Mammary epithelial cell (primary cell): ENCODE measurements around the gene FAM177B.

Experiments
- CTCF ChIP-seq, 2 donors: IDR thresholded peaks in 1 of 2; conservative IDR thresholded peaks in 1 of 2; 2 replicates each; pipeline ENCODE4 v1.5.1; 2011 to 2012; ENCODE audit warnings: inconsistent platforms in 2 of 2, low read length in 2 of 2, mild to moderate bottlenecking in 2 of 2, control low read depth in 1 of 2, low read depth in 1 of 2; ENCODE audit not compliant: insufficient read depth in 1 of 2; ENCODE audit errors: extremely low read depth in 1 of 2
- EZH2 ChIP-seq: IDR thresholded peaks from 2 replicates; pipeline ENCODE4 v1.6.1; 2012; ENCODE audit warnings: low read length, inconsistent platforms, borderline replicate concordance

- no peak for TF ChIP-seq CTCF (conservative IDR thresholded peaks at IDR 0.05 in 1 of 2, IDR thresholded peaks at IDR 0.05 in 1 of 2; ENCODE audit: extremely low read depth in 1 of 2, insufficient read depth in 1 of 2, low read depth in 1 of 2, low read length in 2 of 2)
- TF ChIP-seq EZH2, result no peak
Measured at GRCh38 chr1:222798116-222798515, 61.1 kb downstream of the FAM177B start.
